Left colon (tissue), 2 donors: ENCODE results near the gene HIPK2. TPM values are rescaled to one million over a fixed set of nuclear protein-coding genes. Genes with fewer than 3 reads are reported as not detected.
"Not testable (repeated sequence)": the region's sequence is repeated elsewhere in the genome, so short reads cannot be mapped to it uniquely, and the experiment has no call there.

Experiments used
- ATAC-seq: fragments of 200-7000 bp; cut with Tn5 transposase; one replicate; pipeline ENCODE4 v1.9.1; 2020; ENCODE audit warnings: mild to moderate bottlenecking, moderate library complexity
- DNase-seq, 2 donors: peaks; one replicate each; pipeline ENCODE4 v3.0.0-alpha.2; 2020
- intact Hi-C, 2 donors: fragments of 100-400 bp; cut with DNase I in 1 of 2; cut with micrococcal nuclease in 1 of 2; formaldehyde crosslinking; loops; one replicate each; pipeline versions ENCODE4 v1.11.2 to v1.14.0; 2022; cut with DNase I, micrococcal nuclease
- total RNA-seq, 2 donors: library from RNA; stranded (reverse); fragmentation: NEBNext Ultra II Directional; extraction: Animal tissue kit (Norgen Biotek cat#: 25700); gene quantifications; one replicate each; pipeline ENCODE4 v1.2.1, GENCODE V29; 2021
- donor health status: DM: no; HTN: no; CAD: no.
- donor health status: DM: yes; HTN: yes; CAD: no.

Gene HIPK2
- total RNA-seq, 2 donors from 2014 or later: 36.4 to 37.8 TPM

DNA sequence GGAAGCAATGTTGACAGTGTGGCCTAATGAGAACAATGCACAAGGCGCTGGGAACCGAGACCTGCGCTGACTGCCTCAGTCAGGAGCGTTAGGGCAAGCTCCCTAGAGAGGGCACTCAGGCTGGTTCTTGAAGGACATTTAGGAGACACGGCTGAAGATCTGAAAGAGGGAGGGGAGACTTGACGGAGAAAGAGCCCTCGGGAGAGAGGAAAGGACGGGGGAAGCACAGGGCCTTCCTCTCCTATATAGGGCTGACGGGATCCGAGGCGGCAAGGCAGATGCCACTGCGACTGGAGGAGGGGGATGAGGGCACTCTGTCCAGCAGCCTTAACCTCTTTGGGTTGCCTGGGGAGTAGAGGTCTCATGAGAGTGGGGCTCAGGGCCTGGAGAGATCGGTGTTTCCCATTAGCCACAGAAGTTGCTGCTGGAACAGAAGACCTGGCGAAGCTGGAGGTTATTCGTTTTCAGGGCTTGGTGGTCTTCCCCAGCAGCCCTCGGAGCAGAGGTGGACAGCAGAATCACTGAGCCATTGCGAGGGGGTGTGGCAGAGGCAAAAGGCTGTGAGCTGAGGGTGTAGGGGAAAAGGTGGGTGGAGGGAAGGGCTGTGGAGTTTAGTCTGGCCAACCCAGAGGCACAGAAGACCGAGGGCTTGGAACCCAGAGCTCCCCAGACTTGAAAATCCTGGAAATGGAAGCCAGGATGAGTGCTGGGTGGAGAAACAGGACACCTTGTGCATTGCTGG is 218.3 kb downstream of the HIPK2 start:
- intact Hi-C loops: no loop called here
- no peak for DNase-seq
- ATAC-seq: no peak

DNA sequence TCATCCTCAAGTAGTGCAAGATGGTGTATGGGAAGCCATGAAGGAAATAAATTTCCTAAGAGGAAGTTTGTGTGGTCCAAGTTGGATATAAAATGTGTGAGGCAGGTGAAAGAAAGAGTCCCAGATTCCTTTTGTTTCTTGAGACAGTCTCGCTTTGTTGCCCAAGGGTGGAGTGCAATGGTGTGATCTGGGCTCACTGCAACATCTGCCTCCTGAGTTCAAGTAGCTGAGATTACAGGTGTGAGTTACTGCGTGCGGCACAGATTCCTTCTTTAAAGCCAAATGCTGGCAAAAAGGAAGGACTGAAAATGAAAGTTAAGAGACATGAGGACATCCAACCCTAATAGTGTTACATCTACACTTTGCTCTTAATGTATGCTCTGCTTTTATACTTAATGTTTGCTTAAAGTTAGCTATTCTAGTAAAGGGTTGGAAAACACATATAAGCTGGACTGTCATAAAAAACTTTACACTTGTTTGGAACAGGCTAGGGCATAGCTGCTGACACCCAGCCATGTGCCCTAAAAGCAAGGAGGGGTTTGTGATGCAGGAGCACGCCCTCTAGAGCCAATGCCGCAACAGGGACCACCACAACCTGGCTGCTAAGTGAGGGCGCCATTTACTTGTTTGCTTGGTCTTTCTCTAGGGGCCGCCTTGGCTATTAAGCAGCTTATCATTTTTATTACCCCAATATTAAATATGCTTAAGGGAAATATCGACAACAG is 219.8 kb downstream of the HIPK2 start:
- DNase-seq (peak; percentile 18 to 39), ATAC-seq (peak; percentile 70)
- intact Hi-C loops: no loop called here

DNA sequence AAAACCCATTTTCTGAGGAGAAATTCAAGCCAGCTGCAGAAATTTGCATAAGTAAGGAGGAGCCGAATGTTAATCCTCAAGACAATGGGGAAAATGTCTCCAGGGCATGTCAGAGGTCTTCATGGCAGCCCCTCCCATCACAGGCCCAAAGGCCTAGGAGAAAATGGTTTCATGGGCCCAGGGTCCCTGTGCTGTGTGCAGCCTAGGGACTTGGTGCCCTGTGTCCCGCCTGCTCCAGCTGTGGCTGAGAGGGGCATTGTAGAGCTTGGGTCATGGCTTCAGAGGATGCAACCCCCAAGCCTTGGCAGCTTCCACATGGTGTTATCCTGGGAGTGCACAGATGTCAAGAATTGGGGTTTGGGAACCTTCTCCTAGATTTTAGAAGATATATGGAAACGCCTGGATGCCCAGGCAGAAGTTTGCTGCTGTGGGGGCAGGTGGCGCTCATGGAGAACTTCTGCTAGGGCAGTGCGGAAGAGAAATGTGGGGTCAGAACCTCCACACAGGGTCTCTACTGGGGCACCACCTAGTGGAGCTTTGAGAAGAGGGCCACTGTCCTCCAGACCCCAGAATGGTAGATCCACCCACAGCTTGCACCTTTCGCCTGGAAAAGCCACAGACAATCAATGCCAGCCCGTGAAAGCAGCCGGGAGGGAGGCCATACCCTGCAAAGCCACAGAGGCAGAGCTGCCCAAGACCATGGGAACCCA is 223.7 kb downstream of the HIPK2 start:
- intact Hi-C loops, ATAC-seq, DNase-seq: not testable (repeated sequence)

DNA sequence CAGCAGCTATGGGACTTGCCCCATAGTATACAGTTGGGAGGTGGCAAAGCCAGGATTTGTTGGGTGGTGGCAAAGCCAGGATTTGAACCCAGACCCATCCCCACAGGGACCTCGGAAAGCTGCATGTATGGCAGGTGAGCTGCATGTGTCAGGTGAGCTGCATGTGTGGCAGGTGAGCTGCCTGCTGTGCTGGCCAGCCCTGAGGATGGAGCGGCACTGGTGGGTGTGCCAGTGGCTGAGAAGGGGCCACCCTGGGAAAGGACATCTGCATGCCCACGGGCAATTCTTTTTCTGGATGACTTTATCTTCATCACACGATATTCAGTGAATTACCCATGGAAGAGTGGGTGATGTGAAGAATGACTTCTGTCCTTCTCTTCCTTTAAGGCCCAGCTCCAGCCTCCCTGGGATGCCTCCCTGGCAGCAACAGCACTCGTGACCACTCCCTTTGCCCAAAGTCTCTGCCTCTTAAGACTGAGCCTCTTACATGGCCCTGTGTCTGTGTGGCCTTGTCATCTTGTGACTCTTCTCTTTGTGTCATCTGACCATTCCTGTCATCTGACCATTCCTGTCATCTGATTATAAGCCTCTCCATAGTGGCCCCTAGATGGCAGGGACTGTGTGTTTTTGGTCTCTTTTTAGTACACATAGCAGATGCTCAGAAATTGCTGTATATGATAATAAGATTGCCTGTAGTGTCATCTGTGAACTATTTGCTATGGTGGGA is 229.3 kb downstream of the HIPK2 start:
- no peak for DNase-seq
- no peak for ATAC-seq
- intact Hi-C loops: no loop called here

DNA sequence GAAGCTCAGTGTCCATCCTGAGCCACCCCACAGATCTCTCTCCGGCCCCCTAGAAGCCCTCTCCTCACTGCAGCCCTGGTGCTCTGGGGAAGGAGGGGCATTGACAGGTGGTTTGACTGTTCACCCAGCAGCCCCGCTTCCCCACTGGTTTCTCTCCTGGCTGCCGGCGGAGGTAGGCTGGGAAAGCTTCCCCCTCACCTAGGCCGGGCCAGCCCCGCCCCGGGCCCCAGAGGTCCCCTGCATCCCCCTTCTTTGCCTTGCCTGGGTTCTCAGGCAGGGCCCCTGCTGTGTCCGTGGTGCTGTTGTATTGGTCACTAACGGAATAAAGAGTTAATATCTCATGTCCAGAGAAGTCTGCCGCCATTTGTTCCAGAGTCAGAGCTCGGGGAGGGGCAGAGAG is 233.2 kb downstream of the HIPK2 start:
- ATAC-seq: no peak
- intact Hi-C loops: no loop called here
- DNase-seq: no peak

DNA sequence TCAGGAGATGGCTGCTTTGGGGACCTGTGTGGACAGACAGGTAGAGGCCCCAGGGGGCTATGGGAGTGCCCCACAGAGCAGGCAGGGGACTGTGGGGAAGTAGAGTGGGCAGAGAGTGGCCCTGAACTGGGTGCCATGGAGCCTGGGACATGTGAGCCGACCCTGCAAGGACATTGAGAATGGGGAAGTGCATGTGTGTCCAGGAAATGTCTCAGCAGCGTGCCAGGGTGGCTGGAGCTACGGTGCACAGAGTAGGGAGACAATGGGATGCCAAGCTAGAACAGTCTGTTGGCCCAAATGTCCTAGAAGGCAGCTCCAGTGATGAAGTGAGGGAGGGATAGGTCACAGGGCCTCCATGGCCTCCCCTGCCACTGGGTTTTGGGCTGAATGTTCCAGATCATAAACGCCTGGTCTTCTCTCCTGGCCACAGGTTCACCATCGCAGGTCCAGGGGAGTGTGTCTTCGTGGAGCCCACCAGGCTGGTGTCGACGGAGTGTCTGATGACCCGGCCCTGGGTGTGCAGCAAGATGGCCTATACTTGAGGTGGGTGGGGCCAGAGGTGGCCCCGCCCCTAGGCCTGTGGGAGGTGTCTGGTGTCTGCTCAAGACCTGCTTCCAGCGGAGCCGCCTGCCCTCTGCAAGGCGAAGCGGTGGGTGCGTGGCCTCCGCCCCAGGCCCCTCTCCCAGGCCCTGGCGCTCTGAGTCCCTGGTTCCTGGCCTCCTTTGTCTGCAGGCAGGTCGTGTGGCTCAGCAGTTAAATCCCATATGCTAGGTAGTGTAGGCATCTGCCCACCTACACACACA is 233.8 kb downstream of the HIPK2 start:
- intact Hi-C loops: no loop called here
- ATAC-seq (no peak), DNase-seq (no peak)

DNA sequence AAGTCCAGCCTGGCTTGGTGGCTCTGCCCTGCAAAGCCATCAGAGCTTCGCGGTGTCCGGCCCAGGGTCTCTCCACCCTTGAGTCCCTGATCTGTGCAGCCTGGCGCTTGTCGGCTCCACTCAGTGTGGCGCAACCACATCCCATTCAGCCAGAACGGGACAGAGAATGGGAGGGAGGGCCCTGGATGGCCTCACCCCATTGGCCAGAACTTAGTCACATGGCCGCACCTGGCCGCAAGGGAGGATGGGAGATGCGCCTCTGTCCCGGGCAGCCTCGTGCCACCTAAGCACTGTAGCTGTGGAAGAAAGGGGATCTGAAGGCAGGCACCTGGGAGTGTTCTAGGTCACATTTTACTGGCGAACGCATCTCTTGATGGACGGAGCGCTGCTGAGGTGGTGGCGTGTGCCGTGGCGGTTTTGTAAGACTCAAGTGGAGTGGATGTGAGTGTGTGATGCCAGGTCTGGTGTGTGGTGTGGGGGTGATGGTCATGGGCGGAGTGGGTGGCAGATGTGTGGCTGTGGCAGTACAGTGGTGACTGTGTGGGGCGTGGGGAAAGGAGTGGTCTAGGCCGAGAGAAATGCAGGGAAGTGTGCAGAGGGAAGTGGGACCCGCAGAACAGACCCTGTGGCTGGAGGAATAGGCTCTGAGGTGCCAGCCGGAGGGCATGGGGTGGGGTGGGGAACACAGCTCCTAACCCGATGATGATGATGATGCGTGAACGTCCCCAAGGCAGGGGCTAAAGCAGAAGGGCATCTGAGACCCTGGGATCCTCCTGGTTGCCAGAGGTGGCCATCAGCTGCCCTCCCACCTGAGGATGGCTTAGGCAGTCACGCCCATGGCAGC is 235.3 kb downstream of the HIPK2 start:
- no peak for ATAC-seq
- no peak for DNase-seq
- intact Hi-C loops: no loop called here

DNA sequence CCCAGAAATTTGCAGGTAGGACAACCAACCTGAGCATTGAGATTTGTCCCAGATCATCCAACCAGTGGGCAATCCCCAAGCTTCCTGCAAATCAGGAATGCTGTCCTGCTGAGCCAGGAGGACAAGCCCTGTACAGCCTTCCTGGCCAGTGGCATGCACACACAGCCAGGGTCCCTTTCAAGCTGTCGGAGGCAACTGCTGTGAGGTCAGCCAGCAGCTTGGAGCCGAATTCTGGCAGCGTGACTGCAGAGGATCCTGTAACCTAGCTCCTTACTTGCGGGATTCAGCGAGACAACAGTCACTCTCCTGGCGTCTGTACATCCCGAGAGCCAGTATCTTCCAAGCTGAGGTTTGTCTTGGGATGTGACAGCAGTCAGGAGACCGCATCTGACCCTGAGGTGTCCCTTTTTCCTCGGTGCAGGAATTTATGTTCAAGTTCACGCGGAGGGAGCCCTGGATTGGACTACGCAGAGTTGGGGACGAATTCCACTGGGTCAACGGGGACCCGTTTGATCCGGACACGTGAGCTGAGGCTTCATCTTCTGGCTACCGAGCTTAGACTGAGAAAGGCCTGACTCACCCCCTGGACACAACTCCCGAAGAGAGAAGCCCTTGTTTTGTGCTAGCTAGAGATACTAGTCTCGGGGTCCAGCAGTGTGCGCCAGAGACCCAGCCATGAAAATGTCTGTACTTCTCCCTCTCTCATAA is 236.0 kb downstream of the HIPK2 start:
- ATAC-seq: no peak
- intact Hi-C loops: no loop called here
- no peak for DNase-seq

DNA sequence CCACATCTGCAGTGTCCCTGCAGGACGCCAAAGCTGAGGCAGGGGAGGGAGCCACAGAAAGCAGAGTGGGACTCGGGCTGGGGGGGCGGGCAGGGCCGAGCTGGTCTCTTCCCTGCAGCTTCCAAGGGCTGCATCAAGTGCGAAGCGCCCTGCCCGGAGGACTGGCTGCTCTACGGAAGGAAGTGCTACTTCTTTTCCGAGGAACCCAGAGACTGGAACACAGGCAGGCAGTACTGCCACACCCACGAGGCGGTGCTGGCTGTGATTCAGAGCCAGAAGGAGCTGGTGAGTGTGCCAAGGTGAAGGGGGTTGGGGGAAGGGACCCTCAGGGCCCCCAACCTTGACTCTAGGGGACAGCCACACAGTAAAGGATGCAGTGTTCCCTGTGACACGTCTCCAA is 237.6 kb downstream of the HIPK2 start:
- ATAC-seq (peak; percentile 50), DNase-seq (peak in 1 of 2 donors; percentile 21)
- intact Hi-C loops: no loop called here

DNA sequence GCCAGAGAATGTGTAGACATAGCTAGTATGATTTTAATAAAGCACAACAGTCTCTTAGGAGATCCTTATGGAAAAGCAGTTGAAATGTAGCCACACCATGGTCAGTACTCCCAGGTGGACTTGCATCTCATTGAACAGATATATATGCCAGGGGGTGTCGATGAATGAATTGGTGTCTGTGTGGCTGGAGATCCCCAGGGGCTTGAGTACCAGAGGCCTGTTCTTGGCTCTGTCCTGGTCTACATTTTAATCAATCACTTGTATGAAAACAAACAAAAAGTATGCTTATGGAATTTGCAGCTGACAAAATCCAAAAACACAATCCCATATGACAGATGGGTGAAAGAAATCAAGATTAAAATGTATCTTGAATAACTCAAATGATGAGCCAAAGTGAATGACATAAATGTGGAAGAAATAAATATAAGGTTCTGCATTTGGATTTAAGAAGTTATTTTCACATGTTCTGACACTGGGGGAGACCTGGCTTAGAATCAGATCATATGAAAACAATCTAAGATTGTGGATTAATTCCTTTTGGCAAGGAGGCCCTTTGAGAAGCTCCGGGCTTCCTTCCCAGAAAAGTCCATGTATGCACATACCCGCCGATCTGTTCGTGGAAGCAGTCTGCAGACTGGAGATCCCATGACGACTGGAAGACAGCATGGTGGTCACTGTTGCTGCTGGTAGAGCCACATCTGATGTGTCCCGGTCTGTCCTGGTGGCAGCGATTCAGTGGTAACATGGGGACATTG is 238.7 kb downstream of the HIPK2 start:
- intact Hi-C loops: no loop called here
- DNase-seq: no peak
- no peak for ATAC-seq

DNA sequence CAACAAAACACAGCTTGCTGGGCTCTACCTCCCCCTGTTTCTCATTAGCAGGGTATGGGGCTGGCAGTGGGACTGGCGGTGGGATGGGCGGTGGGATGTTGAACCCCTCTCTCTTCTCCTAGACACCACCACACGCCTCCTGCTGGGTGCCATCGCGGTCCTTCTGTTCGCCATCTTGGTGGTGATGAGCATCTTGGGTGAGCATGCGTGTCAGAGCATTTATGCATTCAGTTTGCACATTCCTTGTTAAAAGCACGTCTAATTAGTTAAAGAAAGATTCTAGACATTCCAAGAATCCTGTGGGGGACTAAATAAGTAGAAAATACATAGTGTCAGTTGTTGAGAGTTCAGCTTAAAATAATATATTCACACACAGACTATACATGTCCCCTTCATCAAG is 241.6 kb downstream of the HIPK2 start:
- intact Hi-C loops: no loop called here
- no peak for DNase-seq
- ATAC-seq: no peak

DNA sequence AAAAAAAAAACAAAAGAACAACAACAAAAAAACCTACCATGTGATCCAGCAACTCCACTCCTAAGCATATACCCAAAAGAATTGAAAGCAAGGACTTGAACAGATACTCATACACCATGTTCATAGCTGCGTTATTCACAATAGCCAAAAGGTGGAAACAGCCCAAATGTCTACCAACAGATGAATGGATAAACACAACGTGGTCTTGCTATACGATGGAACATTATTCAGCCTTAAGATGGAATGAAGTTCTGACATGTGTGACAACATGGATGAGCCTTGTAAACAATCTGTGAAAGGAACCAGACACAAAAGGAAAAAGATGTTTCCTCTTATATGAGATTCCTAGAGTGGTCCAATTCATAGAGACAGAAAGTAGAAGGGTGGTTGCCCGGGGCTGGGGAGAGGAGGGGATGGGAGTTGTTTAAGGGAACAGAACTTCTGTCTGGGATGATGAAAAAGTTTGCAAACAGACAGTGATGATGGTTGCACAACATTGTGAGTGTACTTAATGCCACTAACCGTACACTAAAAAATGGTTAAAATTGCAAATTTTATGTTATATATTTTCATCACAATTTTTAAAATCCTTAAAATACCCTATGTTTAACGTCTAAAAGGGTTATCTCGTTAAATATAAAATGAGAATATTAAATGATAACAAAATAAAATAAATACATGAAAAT is 242.7 kb downstream of the HIPK2 start:
- DNase-seq: no peak
- intact Hi-C loops: no loop called here
- no peak for ATAC-seq

DNA sequence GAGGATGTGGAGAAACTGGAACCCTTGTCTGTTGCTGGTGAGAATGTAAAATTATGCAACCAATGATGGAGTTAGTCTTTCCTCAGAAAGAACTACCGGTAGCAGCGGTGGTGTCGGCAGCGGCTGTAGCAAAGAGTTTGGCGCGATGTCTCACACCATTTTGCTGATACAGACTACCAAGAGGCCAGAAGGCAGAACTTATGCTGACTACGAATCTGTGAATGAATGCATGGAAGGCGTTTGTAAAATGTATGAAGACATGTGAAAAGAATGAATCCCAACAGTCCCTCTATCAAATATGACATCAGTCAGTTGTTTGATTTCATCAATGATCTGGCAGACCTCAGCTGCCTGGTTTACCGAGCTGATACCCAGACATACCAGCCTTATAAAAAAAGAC is 243.7 kb downstream of the HIPK2 start:
- DNase-seq: no peak
- ATAC-seq: no peak
- intact Hi-C loops: no loop called here

DNA sequence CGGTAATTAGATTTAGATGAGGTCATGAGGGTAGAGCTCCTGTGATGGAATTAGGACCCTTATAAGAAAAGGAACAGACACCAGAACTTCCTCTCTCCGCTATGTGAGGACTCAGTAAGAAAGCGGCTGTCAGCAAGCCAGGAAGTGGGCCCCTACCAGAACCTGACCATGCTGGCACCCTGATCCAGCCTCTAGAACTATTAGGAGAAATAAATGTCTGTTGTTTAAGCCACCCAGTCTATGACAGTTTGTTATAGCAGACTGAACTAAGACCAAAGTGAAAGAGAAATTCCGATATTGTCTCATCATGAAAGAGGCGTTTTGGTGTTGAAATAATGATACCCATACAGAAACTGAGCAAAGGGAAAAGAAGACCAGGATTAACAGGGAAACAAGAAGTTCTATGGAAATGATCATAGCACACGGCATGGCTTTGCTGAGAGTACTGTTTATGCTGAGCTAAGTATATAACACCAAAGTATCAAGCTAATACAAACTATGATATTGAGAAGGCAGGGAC is 245.1 kb downstream of the HIPK2 start:
- intact Hi-C loops: no loop called here
- DNase-seq (no peak), ATAC-seq (no peak)

DNA sequence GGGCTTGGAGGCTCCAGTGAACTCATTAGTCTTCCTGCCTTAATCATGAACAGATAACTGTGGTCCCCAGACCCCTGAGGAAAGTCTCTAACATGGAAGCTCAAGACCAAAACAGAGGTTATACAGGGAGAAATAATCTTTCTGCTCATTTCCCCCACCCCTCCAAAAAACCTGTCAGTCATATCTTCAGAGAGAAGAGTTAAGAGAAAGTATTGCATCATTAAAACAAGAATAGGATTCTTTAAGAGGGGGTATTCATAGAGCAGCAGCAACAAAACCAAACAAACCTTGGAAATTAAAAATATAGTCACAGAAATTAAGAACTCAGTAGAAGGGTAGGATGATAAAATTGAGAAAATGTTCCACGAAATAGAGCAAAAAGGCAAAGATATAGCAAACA is 246.7 kb downstream of the HIPK2 start:
- intact Hi-C loops: no loop called here
- DNase-seq (no peak), ATAC-seq (no peak)
